Endodermal cell (in vitro differentiated cells): ENCODE results near the gene TJAP1. TPM values are rescaled to one million over a fixed set of nuclear protein-coding genes. Genes with fewer than 3 reads are reported as not detected.
"Not testable (repeated sequence)": the region's sequence is repeated elsewhere in the genome, so short reads cannot be mapped to it uniquely, and the experiment has no call there.

Source experiments
- DNase-seq: peaks from one replicate; pipeline ENCODE4 v3.0.0-alpha.2; 2017
- H3K27ac ChIP-seq: 2 replicates; pipeline ENCODE4 v1.5.1; 2013; ENCODE audit warnings: mild to moderate bottlenecking, low read depth, low read length, moderate library complexity
- H3K27me3 ChIP-seq: 2 replicates; pipeline ENCODE4 v1.6.1; 2013; ENCODE audit warnings: mild to moderate bottlenecking, low read length, moderate library complexity; ENCODE audit not compliant: insufficient read depth, control insufficient read depth, poor library complexity, severe bottlenecking
- H3K36me3 ChIP-seq: 2 replicates; pipeline ENCODE4 v1.7.0; 2013; ENCODE audit warnings: mild to moderate bottlenecking, low read length, moderate library complexity; ENCODE audit not compliant: control insufficient read depth, insufficient read depth
- H3K4me1 ChIP-seq: one replicate; pipeline ENCODE4 v1.7.0; 2013; ENCODE audit warnings: low read length; ENCODE audit not compliant: control insufficient read depth, insufficient read depth
- H3K4me3 ChIP-seq: 2 replicates; pipeline ENCODE4 v1.5.1; 2013; ENCODE audit warnings: mild to moderate bottlenecking, low read length, moderate library complexity
- H3K9ac ChIP-seq: 2 replicates; pipeline ENCODE4 v1.6.1; 2013; ENCODE audit warnings: mild to moderate bottlenecking, low read length, moderate library complexity; ENCODE audit not compliant: poor library complexity, severe bottlenecking; ENCODE audit errors: extremely low read depth
- H3K9me3 ChIP-seq: 2 replicates; pipeline ENCODE4 v1.6.1; 2013; ENCODE audit warnings: mild to moderate bottlenecking, low read length, moderate library complexity; ENCODE audit not compliant: control insufficient read depth
- H3K27ac Mint-ChIP-seq: 2 replicates; pipeline ENCODE4 v1.8.0; 2020; ENCODE audit warnings: mixed read lengths
- H3K27me3 Mint-ChIP-seq: 2 replicates; pipeline ENCODE4 v1.8.0; 2021; ENCODE audit warnings: mild to moderate bottlenecking, mixed read lengths; ENCODE audit not compliant: insufficient read depth
- H3K36me3 Mint-ChIP-seq: 2 replicates; pipeline ENCODE4 v1.8.0; 2020; ENCODE audit warnings: low read depth, mixed read lengths
- H3K4me1 Mint-ChIP-seq: 2 replicates; pipeline ENCODE4 v1.8.0; 2020; ENCODE audit warnings: mixed read lengths
- H3K4me3 Mint-ChIP-seq: 2 replicates; pipeline ENCODE4 v1.8.0; 2020; ENCODE audit warnings: mild to moderate bottlenecking, moderate library complexity, mixed read lengths
- H3K9me3 Mint-ChIP-seq: 2 replicates; pipeline ENCODE4 v1.8.0; 2020; ENCODE audit warnings: mild to moderate bottlenecking, mixed read lengths
- CTCF ChIP-seq: fragments of 200-600 bp; sonication (generic); conservative IDR thresholded peaks from 2 replicates; pipeline ENCODE4 v1.5.0; 2021; ENCODE audit warnings: antibody characterized with exemption, mild to moderate bottlenecking
- WGBS, 2 experiments: methylation state at CpG; one replicate each; pipeline versions ENCODE4 v1.1.5 to v1.1.7; 2013; ENCODE audit warnings: missing lambda C conversion rate in 2 of 2, mixed read lengths in 1 of 2; ENCODE audit not compliant: insufficient coverage in 1 of 2, insufficient read length in 1 of 2; 5-methylcytosine and 5-hydroxymethylcytosine counted together
- total RNA-seq, 2 donors: library from RNA; stranded (reverse); fragmentation: NEBNext Ultra II Directional in 1 of 2; extraction: Animal tissue kit (Norgen Biotek cat#: 25700) in 1 of 2; gene quantifications; 2 replicates in 1 of 2; 3 replicates in 1 of 2; pipeline ENCODE4 v1.2.1, GENCODE V29; 2021

TJAP1 gene
- total RNA-seq, 2 donors from 2014 or later: 44.3 to 50.2 TPM

GRCh38 chr6:43457643-43458042 is 19.7 kb upstream of the TJAP1 start:
- peak overlapping the region; percentile 26 for H3K4me3 Mint-ChIP-seq
- no peak overlapping the region for H3K27ac Mint-ChIP-seq
- H3K9me3 ChIP-seq: no peaks in the 10 kb centered on the region
- H3K4me3 ChIP-seq: no peak overlapping the region
- H3K36me3 Mint-ChIP-seq: peaks cover 7% of the 10 kb centered on the region
- peaks cover 52% of the 10 kb centered on the region for H3K27me3 Mint-ChIP-seq
- peaks cover 44% of the 10 kb centered on the region for H3K27me3 ChIP-seq
- H3K4me1 ChIP-seq: no peaks in the 10 kb centered on the region
- no peak overlapping the region for H3K9ac ChIP-seq
- H3K27ac ChIP-seq: no peak overlapping the region
- TF ChIP-seq CTCF: peak; percentile 43
- WGBS, 2 experiments: 71 to 73% methylated on average over 4 to 5 of the region's 9 CpGs
- DNase-seq: no peak
- peaks cover 6% of the 10 kb centered on the region for H3K4me1 Mint-ChIP-seq
- H3K36me3 ChIP-seq: no peaks in the 10 kb centered on the region
- H3K9me3 Mint-ChIP-seq: no peaks in the 10 kb centered on the region

DNA sequence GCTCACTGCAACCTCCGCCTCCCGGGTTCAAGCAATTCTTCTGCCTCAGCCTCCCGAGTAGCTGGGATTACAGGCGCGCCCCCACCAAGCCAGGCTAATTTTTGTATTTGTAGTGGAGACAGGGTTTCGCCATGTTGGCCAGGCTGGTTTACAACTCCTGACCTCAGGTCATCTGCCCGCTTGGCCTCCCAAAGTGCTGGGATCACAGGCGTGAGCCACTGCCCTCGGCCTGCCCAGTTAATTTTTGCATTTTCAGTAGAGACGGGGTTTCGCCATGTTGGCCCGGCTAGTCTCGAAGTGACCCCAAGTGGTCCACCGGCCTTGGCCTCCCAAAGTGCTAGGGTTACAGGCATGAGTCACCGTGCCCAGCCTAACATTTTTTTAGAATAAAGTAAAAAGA is 19.2 kb upstream of the TJAP1 start:
- DNase-seq, H3K4me1 Mint-ChIP-seq: not testable (repeated sequence)
- peaks cover 44% of the 10 kb centered on the region for H3K27me3 ChIP-seq

DNA sequence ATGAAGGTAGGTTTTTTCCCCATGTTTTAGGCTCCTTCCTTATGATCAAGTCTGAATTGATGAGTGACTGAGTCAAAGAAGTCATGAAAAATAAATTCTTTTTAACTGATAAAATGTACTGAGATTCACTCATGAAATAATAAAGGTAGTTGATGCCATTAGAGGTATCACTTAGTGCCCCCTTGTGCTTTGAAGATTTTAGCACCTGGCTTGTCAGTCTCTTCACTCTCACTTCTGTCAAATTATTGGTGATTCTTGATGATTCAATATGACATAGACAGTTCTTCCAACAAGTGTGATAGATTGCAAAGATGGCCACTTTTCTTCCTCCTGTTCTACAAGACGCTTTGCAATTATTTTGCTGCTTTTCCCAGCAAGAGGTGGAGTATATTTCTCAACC is 17.8 kb upstream of the TJAP1 start:
- no peaks in the 10 kb centered on the region for H3K9me3 ChIP-seq
- no peak overlapping the region for H3K4me3 Mint-ChIP-seq
- H3K4me3 ChIP-seq: no peak overlapping the region
- H3K9ac ChIP-seq: no peak overlapping the region
- H3K9me3 Mint-ChIP-seq: no peaks in the 10 kb centered on the region
- peaks cover 52% of the 10 kb centered on the region for H3K27me3 Mint-ChIP-seq
- no peak for TF ChIP-seq CTCF
- H3K36me3 ChIP-seq: no peaks in the 10 kb centered on the region
- H3K4me1 ChIP-seq: no peaks in the 10 kb centered on the region
- WGBS, 2 experiments: 87 to 100% methylated on average over 1 of the region's 1 CpG
- H3K4me1 Mint-ChIP-seq: peaks cover 6% of the 10 kb centered on the region
- no peaks in the 10 kb centered on the region for H3K36me3 Mint-ChIP-seq
- no peak overlapping the region for H3K27ac ChIP-seq
- H3K27me3 ChIP-seq: peaks cover 44% of the 10 kb centered on the region
- no peak overlapping the region for H3K27ac Mint-ChIP-seq
- no peak for DNase-seq

More for the DNA sequence above, 19.2 kb upstream of the TJAP1 start:
- H3K27ac Mint-ChIP-seq, H3K36me3 ChIP-seq, H3K9me3 Mint-ChIP-seq, H3K36me3 Mint-ChIP-seq, H3K27ac ChIP-seq, H3K4me3 Mint-ChIP-seq, H3K4me3 ChIP-seq, H3K9ac ChIP-seq, H3K9me3 ChIP-seq, H3K4me1 ChIP-seq: not testable (repeated sequence)
- 79 to 96% methylated on average over 8 to 15 of the region's 15 CpGs for WGBS, 2 experiments
- H3K27me3 Mint-ChIP-seq: peaks cover 55% of the 10 kb centered on the region

GRCh38 chr6:43460032-43460431 is 17.3 kb upstream of the TJAP1 start:
- H3K9me3 Mint-ChIP-seq: no peaks in the 10 kb centered on the region
- peaks cover 47% of the 10 kb centered on the region for H3K27me3 Mint-ChIP-seq
- no peak overlapping the region for H3K27ac Mint-ChIP-seq
- Histone ChIP-seq H3K27me3 (peaks cover 39% of the 10 kb centered on the region), H3K4me3 (no peak overlapping the region), H3K9me3 (no peaks in the 10 kb centered on the region), H3K36me3 (no peaks in the 10 kb centered on the region), H3K27ac (no peak overlapping the region), H3K4me1 (no peaks in the 10 kb centered on the region), H3K9ac (no peak overlapping the region)
- H3K4me3 Mint-ChIP-seq: no peak overlapping the region
- no peak for DNase-seq
- WGBS, 2 experiments: 85 to 86% methylated on average over 4 of the region's 4 CpGs
- TF ChIP-seq CTCF: no peak
- H3K36me3 Mint-ChIP-seq: no peaks in the 10 kb centered on the region
- H3K4me1 Mint-ChIP-seq: peaks cover 6% of the 10 kb centered on the region
